GM19395 (cell line): ENCODE data around the gene VCX.
"Not testable (repeated sequence)": the region's sequence is repeated elsewhere in the genome, so short reads cannot be mapped to it uniquely, and the experiment has no call there.

Experiments
- ATAC-seq: cut with Tn5 transposase; IDR thresholded peaks from one replicate; pipeline ENCODE4 v1.9.1; 2021; ENCODE audit warnings: mild to moderate bottlenecking, moderate library complexity; ENCODE audit not compliant: unreplicated experiment

The VCX gene

DNA sequence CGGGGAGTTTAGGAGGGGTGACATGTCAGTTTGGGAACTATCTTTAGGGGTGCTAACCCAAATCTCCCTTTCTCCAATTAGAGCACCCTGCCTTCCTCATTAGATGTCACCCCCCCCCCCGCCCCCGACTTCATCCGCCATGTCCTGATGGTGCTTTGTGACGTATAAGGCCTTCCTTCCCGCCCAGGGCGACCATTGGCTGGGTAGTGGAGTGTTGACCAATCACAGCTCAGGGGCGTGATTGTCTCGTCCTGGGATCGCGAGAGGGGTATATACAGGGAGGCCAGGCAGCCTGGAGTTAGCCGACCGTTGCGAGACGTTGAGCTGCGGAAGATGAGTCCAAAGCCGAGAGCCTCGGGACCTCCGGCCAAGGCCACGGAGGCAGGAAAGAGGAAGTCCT lies at the start of gene VCX:
TSS of gene VCX (plus strand) at position 301 of the 400 bp plus-strand sequence. CDS start at position 334, 33 bp downstream.
- not testable (repeated sequence) for ATAC-seq

DNA sequence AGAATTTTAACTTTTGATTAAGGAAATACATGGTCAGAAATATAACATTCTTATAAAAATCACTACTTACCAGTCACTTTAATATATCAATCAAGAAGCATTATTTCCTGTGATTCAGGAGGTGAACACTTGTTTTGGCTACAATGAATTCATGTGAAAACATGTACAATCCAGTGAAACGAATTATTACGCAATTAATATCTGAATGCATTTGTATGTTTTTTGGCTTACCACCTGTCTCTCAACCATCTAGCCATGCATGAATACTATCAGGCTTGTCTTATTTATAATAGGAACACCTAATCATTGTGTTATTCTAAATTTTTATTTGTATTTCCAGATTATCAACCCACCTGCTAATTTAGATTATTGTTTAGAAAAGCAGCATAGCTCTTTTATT lies 44.6 kb upstream of the VCX start:
- no peak for ATAC-seq

DNA sequence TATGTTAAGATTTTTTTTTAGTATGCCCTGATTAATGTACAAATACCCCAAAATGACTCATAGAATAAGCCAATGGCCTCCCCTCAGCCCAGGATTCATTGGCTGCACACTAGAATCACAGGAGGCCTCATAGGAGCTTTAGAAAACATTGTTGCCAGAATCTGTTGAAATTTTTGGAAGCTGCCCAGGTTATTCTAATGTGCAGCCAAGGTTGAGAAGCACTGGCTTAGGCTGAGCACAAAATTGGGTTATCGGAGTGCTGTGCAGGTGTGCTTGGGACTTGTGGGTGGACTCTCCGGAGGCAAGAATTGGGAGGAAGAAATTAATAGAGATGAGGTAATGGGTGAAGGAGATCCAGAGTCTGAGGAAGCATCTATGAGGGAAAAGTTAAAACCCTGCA lies 41.3 kb upstream of the VCX start:
- no peak for ATAC-seq

DNA sequence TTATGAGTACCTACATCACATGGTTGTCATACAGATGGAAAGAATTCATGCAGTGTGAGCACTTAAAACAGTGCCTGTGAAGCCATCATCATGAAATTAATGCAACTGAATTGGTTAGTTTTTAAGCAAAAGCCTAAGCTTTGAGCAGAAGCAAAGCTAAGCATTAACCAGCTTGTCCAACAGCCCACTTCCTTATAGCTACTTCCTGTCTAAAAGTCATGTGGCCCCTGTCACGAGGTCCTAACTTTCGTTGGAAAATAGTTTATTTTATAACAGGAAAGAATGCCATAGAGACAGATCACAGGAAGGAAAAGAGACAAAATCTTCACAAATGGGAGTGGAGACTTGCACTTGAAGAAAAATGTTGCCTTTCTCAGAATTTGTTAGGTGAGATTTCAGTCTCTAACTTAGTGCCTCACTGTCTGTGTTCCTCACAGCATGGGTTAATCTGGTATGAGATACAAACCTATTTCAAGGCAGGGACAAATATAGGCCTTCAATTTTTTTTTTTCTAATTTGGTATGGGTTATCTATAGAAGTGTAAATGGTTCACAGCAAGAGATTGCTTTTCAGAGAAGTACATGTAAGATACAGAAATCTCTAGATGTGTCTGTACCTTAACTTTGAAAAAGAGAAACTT lies 27.7 kb upstream of the VCX start:
- ATAC-seq = no peak

DNA sequence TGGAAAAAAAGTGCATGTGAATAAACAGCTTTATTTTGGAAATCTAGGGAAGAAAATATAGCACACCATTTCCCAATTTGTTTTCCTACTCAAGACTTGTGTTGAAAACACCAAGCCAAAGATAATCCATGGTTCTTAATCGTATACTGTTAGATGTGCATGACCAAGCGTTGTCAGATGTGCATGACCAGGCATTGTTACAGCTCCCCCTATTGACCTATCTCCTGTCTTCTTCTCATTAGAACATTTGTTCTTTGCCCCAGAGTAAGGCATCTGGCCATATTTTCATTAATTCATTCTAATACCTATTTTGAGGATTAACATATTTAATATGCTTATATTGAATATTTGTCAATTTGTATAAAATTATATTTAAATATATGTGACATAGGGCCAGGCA lies 14.4 kb upstream of the VCX start:
- ATAC-seq = no peak

DNA sequence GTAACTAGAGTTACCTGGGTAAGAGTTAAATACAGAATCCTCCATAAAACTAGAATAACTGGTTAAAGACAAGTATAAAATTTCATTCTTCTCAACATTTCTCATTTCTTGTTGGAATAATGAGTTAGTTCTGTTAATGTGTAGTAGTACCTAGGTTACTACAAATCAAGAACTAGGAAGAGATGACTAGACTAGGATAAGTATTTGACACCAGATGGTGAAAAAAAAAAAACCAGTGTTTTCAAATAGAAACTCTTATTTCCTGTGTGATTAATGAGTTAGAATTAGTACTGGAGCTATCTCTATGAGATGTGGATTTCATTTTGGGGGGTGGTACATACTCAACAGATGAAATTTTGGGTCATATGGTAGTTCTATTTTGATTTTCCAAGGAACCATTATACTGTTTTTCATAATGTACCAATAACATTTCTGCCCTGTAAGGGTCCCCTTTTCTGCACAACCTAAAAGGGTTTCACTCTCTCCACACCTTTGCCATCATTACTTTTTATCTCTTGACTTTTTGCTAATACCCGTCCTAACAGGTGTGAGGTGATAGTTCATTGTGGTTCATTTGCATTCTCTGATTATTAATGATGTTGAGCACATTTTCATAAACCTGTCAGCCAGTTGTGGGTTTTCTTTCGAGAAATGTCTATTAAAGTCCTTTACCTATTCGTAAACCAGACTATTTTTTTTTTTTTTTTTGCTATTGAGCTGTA lies 1.7 kb upstream of the VCX start:
- peak; percentile 69 for ATAC-seq

DNA sequence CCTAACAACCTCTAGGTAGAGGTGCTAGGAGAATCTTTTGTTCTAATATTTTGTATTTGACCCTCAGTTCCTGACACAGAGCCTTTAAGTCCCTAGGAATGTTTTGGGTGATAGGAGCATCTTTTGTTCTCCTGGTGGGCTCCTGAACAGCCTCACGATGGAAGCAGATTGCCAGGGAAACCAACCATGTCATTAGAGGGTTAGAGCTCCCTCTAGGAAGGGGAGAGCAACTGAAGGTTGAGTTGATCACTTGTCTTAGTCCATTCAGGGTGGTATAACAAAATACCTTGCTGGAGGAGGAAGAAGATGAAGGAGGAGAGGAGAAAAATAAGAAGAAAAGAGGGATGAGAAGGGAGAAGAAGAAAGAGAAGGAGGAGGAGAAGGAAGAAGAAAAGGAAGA lies 9.2 kb downstream of the VCX start:
- no peak for ATAC-seq

DNA sequence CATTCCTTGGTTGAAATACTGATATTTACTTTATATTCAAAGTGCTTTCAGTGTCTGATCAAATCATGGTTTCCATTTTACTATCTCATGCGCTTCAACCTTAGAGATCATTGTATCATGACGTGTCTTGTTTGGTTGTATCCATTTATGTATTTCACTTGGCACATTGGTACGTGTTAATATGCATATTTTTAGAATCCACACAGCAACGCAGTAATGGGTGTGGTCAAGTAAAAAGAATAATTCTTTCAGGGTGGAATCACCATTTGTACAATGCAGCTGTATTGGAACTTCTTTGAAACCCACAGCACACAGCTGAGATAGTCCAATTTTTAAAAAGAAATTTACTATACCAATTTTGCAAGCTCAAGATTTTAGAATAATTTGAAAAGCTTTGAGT lies 29.1 kb downstream of the VCX start:
- ATAC-seq = no peak

DNA sequence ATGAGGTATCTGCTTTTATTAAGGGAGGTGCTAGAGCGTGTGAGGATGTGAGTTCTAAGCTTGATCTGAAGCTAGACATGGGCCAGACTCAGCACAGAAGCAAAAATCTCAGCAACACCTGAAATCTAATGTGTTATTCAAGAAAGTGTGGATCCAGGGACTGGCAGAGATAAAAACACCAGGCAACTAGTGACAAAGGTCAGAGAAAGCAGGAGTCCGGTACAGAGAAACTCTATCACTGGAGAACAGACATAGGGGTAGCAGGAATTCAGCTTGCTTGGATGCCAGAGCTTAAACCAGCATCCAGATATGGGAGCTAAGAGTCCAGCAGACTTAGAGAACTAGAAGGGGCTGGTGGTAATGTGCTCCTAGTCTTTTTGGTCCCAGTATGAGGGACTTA lies 34.0 kb downstream of the VCX start:
- no peak for ATAC-seq

DNA sequence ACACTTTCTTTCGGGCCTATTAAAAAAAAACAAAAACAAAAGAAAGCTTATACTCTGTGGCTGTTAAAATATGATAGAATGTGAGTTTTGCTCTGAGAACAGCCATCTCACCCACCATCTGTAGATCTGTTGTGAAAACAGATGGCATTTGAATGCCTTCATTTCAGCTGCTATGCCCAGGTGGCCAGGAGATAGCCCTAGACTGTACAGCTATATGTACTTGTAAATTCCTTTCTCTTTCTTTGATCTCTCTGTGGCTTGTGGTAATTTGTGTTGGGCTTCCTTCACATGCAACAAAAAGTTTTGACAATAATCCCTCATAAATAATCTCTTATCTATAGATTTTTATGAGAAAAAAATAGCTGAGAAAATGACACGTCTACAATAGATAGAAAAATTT lies 46.2 kb downstream of the VCX start:
- no peak for ATAC-seq

DNA sequence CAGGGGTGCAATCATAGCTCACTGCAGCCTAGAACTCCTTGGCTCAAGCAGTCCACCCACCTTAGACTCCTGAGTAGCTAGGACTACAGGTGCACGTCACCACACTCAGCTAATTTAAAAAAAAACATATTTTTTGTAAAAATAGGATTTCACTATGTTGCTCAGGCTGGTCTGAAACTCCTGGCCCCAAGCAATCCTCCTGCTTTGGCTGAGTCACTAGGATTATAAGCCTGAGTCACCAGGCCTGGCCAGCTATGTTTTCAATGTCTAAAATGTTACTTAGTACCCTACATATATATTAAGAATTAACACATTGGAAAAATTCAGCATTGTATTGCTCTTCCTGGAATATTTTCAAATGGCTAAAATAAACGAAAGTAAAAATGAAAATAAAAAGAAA lies 46.7 kb downstream of the VCX start:
- ATAC-seq = no peak

DNA sequence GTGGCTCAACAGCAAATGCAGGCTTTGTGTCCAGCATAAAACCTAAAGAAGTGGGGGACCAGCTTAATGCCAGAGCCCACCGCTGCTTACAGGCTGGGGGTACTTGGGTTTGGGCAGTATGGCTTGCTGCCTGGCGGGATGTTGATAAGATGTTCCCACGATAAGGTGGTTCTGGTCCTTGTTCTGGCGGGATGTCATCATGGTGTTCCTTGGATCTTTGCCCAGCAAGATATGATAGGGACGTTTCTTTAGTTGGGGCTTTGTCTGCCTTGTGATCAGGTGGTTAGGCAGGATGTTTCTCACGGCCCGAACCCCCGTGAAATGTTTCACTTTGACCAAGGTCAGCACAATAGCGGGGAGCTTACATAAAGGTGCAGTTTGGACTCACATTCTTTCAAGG lies 49.0 kb downstream of the VCX start:
- ATAC-seq = no peak
